ENCODE results near the gene NTN3. TPM values are rescaled to one million over a fixed set of nuclear protein-coding genes. Genes with fewer than 3 reads are reported as not detected.

NTN3 gene
- total and polyA plus RNA-seq, 8 donors = 0.07 to 0.22 (median 0.09) TPM; not detected in 3

- intact Hi-C loops (cut with DNase I) = no loop called here
- Histone ChIP-seq H3K27me3 (no peaks in the 10 kb centered on the region), H3K27ac (no peak overlapping the region), H3K4me3 (peak overlapping the region in 1 of 4 donors; percentile 28), H3K9me3 (no peaks in the 10 kb centered on the region), H3K36me3 (no peaks in the 10 kb centered on the region), H3K4me1 (peaks cover 18 to 31% (median 25%) of the 10 kb centered on the region in 3 donors)
- DNase-seq (peak in 1 of 6 donors; percentile 55), FAIRE-seq (no peak), ATAC-seq (no peak)
- TF ChIP-seq, protein P1, sequence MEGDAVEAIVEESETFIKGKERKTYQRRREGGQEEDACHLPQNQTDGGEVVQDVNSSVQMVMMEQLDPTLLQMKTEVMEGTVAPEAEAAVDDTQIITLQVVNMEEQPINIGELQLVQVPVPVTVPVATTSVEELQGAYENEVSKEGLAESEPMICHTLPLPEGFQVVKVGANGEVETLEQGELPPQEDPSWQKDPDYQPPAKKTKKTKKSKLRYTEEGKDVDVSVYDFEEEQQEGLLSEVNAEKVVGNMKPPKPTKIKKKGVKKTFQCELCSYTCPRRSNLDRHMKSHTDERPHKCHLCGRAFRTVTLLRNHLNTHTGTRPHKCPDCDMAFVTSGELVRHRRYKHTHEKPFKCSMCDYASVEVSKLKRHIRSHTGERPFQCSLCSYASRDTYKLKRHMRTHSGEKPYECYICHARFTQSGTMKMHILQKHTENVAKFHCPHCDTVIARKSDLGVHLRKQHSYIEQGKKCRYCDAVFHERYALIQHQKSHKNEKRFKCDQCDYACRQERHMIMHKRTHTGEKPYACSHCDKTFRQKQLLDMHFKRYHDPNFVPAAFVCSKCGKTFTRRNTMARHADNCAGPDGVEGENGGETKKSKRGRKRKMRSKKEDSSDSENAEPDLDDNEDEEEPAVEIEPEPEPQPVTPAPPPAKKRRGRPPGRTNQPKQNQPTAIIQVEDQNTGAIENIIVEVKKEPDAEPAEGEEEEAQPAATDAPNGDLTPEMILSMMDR (IDR thresholded peaks at IDR 0.05) = no peak
- 79 to 84% methylated on average over 16 of the region's 16 CpGs for WGBS, 2 donors
Observed at GRCh38 chr16:2483939-2484897, 13.1 kb downstream of the NTN3 start.

DNA sequence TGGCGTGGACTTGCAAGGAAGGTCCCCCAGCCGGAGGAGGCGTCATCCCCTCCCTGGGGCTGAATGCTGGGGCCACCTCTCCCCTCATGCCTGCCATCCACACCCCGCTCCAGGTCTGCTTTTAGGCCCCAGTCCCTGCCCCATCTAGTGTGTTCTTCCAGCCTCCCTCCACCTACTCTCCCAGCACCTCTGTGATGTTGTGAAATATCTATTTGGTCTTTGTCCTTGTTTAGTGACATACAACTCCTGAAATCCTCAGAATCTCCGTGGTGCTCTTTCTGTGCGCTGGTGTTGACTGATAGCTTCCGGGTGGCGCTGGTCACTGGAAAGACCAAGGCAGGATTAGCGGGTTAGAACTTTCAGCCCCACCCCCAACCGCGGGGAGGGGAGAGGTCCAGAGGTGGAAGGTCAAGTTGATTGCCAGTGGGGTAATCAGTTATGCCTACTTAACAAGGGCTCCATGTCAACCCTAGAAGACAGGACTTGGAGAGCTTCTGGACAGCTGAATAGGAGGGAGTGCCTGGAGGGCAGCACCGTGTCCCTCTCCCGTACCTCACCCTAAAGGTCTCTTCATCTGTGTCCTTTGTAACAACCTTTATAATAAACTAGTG lies 13.9 kb downstream of the NTN3 start:
- Histone ChIP-seq H3K4me1 (peaks cover 18 to 31% (median 24%) of the 10 kb centered on the region in 3 donors), H3K36me3 (no peaks in the 10 kb centered on the region), H3K27ac (no peak overlapping the region), H3K27me3 (no peaks in the 10 kb centered on the region), H3K4me3 (no peak overlapping the region), H3K9me3 (no peaks in the 10 kb centered on the region)
- 68 to 69% methylated on average over 13 of the region's 13 CpGs for WGBS, 2 donors
- DNase-seq = peak in 1 of 6 donors; percentile 38
- ATAC-seq = no peak
- TF ChIP-seq, protein P1 (IDR thresholded peaks at IDR 0.05) = no peak
- intact Hi-C loops (cut with DNase I) = no loop called here
- no peak for FAIRE-seq

GRCh38 chr16:2485811-2486507 lies 14.9 kb downstream of the NTN3 start:
- peaks cover 15 to 22% (median 18%) of the 10 kb centered on the region in 3 donors for H3K4me1 ChIP-seq
- 71 to 73% methylated on average over 32 to 33 of the region's 33 CpGs for WGBS, 2 donors
- ATAC-seq = no peak

DNA sequence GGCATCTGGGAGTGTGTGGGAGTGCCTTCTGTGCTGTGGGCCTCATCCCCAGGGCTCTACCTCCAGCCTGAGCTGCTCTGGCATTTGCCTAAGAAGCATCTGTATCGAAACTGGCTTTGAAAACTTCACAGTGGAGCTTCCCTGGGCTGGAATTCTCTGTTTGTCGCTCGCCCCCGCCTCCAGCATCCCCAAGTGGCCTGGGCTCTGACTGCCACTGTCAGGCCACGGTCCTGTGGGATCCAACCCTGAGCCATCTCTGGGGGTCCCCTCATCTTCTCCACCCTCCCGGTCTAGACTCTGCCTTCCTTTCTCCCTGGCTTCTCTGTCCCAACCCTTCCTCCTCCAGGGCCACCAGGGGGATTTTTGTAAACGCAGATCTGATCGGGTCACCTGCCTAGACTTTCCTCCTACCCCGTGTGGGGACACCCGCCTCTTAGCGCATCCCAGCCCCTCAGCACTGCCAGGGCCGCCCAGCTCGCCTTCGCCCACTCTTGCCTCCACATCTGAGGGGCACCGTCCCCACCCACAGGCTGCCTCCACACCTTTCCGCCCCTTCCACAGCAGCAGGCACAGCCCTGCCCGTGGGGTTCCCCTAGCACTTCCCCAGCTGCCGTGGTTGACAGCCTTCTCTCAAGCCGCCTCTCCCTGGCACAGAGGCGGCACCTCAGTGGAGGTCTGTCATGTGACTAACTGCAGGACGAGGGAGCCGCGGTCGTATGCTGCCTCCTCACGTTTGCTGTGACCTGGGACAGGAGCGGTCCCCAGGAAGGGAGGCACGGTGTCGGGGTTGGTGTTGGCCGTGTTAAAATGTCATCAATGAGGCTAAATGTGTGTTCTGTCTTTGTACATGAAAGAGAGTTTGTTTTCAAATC lies 15.8 kb downstream of the NTN3 start:
- FAIRE-seq = no peak

More at GRCh38 chr16:2485811-2486507, 14.9 kb downstream of the NTN3 start:
- Histone ChIP-seq H3K4me3 (no peak overlapping the region), H3K36me3 (peaks cover 0 to 7% (median 0%) of the 10 kb centered on the region in 3 donors), H3K27ac (no peak overlapping the region), H3K27me3 (no peaks in the 10 kb centered on the region), H3K9me3 (no peaks in the 10 kb centered on the region)
- FAIRE-seq (no peak), DNase-seq (peak in 1 of 6 donors; percentile 60)
- TF ChIP-seq, protein P1 (IDR thresholded peaks at IDR 0.05) = no peak
- intact Hi-C loops (cut with DNase I) = no loop called here

More for the DNA sequence above, 15.8 kb downstream of the NTN3 start:
- peaks cover 0 to 7% (median 0%) of the 10 kb centered on the region in 3 donors for H3K36me3 ChIP-seq
- TF ChIP-seq, protein P1 (IDR thresholded peaks at IDR 0.05) = no peak
- H3K27ac ChIP-seq = peak overlapping the region in 2 of 4 donors; percentile 19 to 58
- intact Hi-C loops (cut with DNase I) = no loop called here
- WGBS, 2 donors = 50 to 52% methylated on average over 29 of the region's 29 CpGs
- no peaks in the 10 kb centered on the region for H3K27me3 ChIP-seq
- ATAC-seq = peak in 3 of 4 donors; percentile 66 to 71 (median 70)
- DNase-seq = peak in 5 of 6 donors; percentile 53 to 86 (median 60)
- H3K4me3 ChIP-seq = no peak overlapping the region
- no peaks in the 10 kb centered on the region for H3K9me3 ChIP-seq
- peaks cover 6 to 14% (median 9%) of the 10 kb centered on the region in 3 donors for H3K4me1 ChIP-seq

Data from pancreas (tissue), 10 donors.